ENCODE measurements around the gene KNSTRN. TPM values are rescaled to one million over a fixed set of nuclear protein-coding genes. Genes with fewer than 3 reads are reported as not detected.
A peak's percentile ranks its signal among the peaks of the same experiment; 100 is the strongest.

The KNSTRN gene
- total RNA-seq, 1 experiment from 2014 or later = 85.2 TPM

GRCh38 chr15:40354408-40355171 lies 27.9 kb upstream of the KNSTRN start:
- Histone ChIP-seq H2AFZ (no peak overlapping the region), H3K79me2 (ENCODE audit: low read depth) (no peaks in the 10 kb centered on the region), H3K27me3 (ENCODE audit: insufficient read depth, low read depth) (no peaks in the 10 kb centered on the region), H3F3A (ENCODE audit: insufficient read depth, low read depth) (no peaks in the 10 kb centered on the region), H3K4me3 (no peak overlapping the region), H3K36me3 (ENCODE audit: low read depth) (no peaks in the 10 kb centered on the region), H3K27ac (no peak overlapping the region), H3K9me2 (ENCODE audit: insufficient read depth) (no peaks in the 10 kb centered on the region), H3K9me3 (ENCODE audit: insufficient read depth, low read depth) (no peaks in the 10 kb centered on the region), H4K20me1 (ENCODE audit: insufficient read depth) (no peaks in the 10 kb centered on the region), H3K4me1 (replicated peaks; ENCODE audit: insufficient read depth) (peaks cover 7% of the 10 kb centered on the region; the same call in 1 of the 2 replicates), H3K4me2 (no peak overlapping the region)
- TF ChIP-seq CTCF (conservative IDR thresholded peaks at IDR 0.05) (peak; percentile 27; the same call in 1 of the 2 replicates), EZH2 (IDR thresholded peaks at IDR 0.05; ENCODE audit: low read depth) (no peak)
- POLR2A ChIA-PET (ENCODE audit: unreplicated experiment) = interaction anchor here (0.6 kb wide), 1 partner anchor 393 kb away, joined by 3 read pairs; no protein-coding TSS in a partner anchor
- intact Hi-C loops (cut with micrococcal nuclease; ENCODE audit: unreplicated experiment) = no loop called here
- no TSS peak for BruUV-seq (replicated peaks)
- DNase-seq = no peak
- CTCF ChIA-PET = interaction anchor here (0.5 to 0.8 kb wide), 2 partner anchors 13 to 128 kb away, joined by 5 to 7 read pairs; no protein-coding TSS in a partner anchor

GRCh38 chr15:40355976-40356585 lies 26.4 kb upstream of the KNSTRN start:
- H3K9me3 ChIP-seq (ENCODE audit: insufficient read depth, low read depth) = no peaks in the 10 kb centered on the region
- no peak overlapping the region for H3K4me2 ChIP-seq
- no peaks in the 10 kb centered on the region for H3F3A ChIP-seq (ENCODE audit: insufficient read depth, low read depth)
- DNase-seq = no peak
- no peaks in the 10 kb centered on the region for H3K36me3 ChIP-seq (ENCODE audit: low read depth)
- no peak overlapping the region for H3K4me3 ChIP-seq
- ChIA-PET CTCF (interaction anchor here (0.7 kb wide), 1 partner anchor 15 kb away, joined by 5 read pairs; no protein-coding TSS in a partner anchor), POLR2A (ENCODE audit: unreplicated experiment) (interaction anchor here (0.6 kb wide), 1 partner anchor 26 kb away, joined by 4 read pairs; no protein-coding TSS in a partner anchor)
- intact Hi-C loops (cut with micrococcal nuclease; ENCODE audit: unreplicated experiment) = no loop called here
- no peaks in the 10 kb centered on the region for H3K27me3 ChIP-seq (ENCODE audit: insufficient read depth, low read depth)
- no peaks in the 10 kb centered on the region for H3K9me2 ChIP-seq (ENCODE audit: insufficient read depth)
- no peaks in the 10 kb centered on the region for H4K20me1 ChIP-seq (ENCODE audit: insufficient read depth)
- no TSS peak for BruUV-seq (replicated peaks)
- no peaks in the 10 kb centered on the region for H3K79me2 ChIP-seq (ENCODE audit: low read depth)
- peaks cover 5% of the 10 kb centered on the region; the same call in 1 of the 2 replicates for H3K4me1 ChIP-seq (replicated peaks; ENCODE audit: insufficient read depth)
- H3K27ac ChIP-seq = no peak overlapping the region
- TF ChIP-seq EZH2 (IDR thresholded peaks at IDR 0.05; ENCODE audit: low read depth) (no peak), CTCF (conservative IDR thresholded peaks at IDR 0.05) (no peak)
- H2AFZ ChIP-seq = no peak overlapping the region

DNA sequence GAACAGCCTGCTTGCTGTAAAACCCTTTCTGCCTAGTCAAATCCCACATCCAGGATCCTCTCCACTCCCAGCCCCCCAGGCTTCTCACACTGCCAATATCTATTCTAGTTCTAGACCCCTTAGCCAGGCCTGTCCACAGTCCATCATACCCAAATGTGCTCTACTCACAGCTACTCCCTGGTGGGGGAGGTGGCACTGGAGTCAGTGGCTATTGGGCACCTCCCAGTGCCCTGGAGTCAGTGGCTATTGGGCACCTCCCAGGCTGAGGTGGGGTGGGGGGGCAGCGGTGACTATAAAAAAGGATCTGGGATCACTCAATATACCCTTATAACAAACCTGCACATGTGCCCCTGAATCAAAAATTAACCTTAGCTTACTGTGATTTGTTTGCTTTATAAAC lies 25.3 kb upstream of the KNSTRN start:
- no TSS peak for BruUV-seq (replicated peaks)
- intact Hi-C loops (cut with micrococcal nuclease; ENCODE audit: unreplicated experiment) = no loop called here
- H3K4me3 ChIP-seq = no peak overlapping the region; the same call in 1 of the 2 replicates
- no peaks in the 10 kb centered on the region for H4K20me1 ChIP-seq (ENCODE audit: insufficient read depth)
- DNase-seq = no peak
- H3K27ac ChIP-seq = no peak overlapping the region
- no peaks in the 10 kb centered on the region for H3K79me2 ChIP-seq (ENCODE audit: low read depth)
- no peaks in the 10 kb centered on the region for H3K27me3 ChIP-seq (ENCODE audit: insufficient read depth, low read depth)
- TF ChIP-seq EZH2 (IDR thresholded peaks at IDR 0.05; ENCODE audit: low read depth) (no peak), CTCF (conservative IDR thresholded peaks at IDR 0.05) (no peak)
- peak overlapping the region; percentile 87 for H3K4me2 ChIP-seq
- POLR2A ChIA-PET (ENCODE audit: unreplicated experiment) = no interaction called here
- no peaks in the 10 kb centered on the region for H3K9me3 ChIP-seq (ENCODE audit: insufficient read depth, low read depth)
- CTCF ChIA-PET = interaction anchor here (1.6 kb wide), 1 partner anchor 13 kb away, joined by 17 read pairs; no protein-coding TSS in a partner anchor
- peaks cover 5% of the 10 kb centered on the region; the same call in 1 of the 2 replicates for H3K4me1 ChIP-seq (replicated peaks; ENCODE audit: insufficient read depth)
- H2AFZ ChIP-seq = no peak overlapping the region
- H3F3A ChIP-seq (ENCODE audit: insufficient read depth, low read depth) = no peaks in the 10 kb centered on the region
- no peaks in the 10 kb centered on the region for H3K36me3 ChIP-seq (ENCODE audit: low read depth)
- H3K9me2 ChIP-seq (ENCODE audit: insufficient read depth) = no peaks in the 10 kb centered on the region
